Measurements from ENCODE around the gene PIGR. TPM values are rescaled to one million over a fixed set of nuclear protein-coding genes. Genes with fewer than 3 reads are reported as not detected.

The PIGR gene
- total RNA-seq, 1 experiment from 2014 or later: 1.4 TPM

DNA sequence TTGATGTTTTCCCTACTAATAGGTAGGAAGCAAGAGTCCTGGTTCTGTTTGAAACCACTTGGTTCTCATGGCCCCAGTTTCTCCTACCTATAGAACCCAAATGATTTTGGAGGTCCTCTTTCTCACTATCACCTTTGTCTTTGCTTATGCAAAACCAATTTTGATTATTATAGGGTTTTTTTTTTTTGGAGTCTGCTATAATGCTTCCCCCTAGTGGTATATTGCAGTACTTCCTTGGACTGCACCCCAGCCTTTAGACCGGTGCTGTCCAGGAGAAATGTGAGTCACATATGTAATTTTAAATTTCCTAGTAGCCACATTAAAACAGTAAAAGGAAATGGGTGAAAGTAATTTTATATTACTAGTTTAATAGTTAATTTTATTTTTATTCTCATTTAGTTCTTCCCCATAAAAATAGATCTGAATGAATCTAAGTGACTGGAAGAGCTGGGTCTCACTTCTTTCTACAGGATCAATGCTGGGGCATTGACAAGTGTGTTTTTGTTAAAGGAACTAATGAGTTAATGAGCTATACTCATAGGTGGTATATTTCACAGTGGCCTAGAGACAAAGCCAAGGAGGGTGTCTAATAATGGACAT lies 35.1 kb downstream of the PIGR start:
- DNase-seq (ENCODE audit: low spot score): peak; percentile 75

DNA sequence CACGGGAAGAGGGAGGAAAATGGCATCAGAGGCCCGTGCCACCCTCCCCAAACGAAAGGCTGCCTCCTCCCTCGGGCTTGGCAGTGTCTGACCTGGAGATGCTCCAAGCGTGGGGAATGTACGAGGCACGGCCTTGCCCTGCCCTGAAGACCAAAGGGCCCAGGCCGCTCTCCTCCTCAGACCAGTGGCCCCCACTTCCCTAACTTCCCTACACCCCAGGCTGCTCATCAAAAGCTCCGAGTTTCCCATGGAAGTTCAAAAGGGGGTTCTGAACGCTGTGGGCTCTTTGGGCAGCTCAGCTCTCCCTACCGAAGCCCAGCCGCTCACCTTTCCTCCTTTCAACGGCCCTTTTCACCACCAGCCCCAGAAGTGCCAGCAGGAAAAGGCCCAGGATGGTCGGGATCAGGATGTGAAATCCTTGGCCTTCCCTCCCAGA lies 36.4 kb downstream of the PIGR start:
- no peak for DNase-seq (ENCODE audit: low spot score)

GRCh38 chr1:206909161-206909882 lies 36.9 kb downstream of the PIGR start:
- peak; percentile 89 for DNase-seq (ENCODE audit: low spot score)

DNA sequence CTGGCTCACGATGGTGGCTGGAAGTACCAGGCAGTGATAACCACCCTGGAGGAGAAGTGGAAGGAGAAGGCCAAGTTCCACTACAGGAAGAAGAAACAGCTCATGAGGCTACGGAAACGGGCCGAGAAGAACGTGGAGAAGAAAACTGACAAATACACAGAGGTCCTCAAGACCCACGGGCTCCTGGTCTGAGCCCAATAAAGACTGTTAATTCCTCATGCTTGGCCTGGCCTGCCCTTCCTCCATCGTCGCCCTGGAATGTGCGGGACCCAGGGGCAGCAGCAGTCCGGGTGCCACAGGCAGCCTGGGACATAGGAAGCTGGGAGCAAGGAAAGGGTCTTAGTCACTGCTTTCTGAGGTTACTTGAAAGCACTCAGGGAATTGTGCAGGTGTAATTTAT lies 38.2 kb downstream of the PIGR start:
- DNase-seq (ENCODE audit: low spot score): no peak

- peak; percentile 47 for DNase-seq (ENCODE audit: low spot score)
Measured at GRCh38 chr1:206907304-206907991, 38.8 kb downstream of the PIGR start.

- no peak for DNase-seq (ENCODE audit: low spot score)
Measured at GRCh38 chr1:206905295-206906164, 40.7 kb downstream of the PIGR start.

DNA sequence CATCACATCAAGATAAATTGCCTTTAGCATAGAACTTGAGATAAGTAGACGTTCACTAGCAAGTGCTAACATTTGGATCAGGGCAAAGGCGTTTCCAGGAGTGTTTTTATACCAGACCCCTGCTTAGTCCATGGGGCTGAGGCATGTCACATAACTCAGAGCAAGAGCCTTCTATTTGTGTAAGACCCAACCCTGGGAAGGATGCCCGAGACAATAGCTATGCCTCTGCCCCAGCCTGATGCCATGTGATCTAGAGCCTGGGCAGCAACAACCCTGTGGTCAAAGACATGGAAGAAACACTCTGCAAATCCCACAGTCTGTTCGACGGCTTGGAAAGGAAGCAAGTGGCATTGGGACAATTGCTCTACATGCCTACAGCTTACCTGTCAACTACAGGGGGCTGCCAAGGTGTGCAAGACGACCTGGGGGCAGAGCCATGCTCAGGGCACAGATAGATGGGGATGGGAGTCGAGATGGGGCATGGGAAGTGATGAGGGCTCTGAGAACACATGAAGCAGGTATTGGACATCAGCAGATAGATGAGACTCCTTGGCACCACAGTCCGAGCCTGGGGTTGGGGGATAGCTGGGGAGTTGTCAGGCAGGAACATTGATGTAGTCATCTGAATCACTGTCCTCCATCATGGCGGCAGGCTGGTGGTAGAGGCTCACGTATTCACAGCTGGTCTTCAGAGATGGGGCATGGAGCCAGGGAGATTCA lies 41.7 kb downstream of the PIGR start:
- no peak for DNase-seq (ENCODE audit: low spot score)

DNA sequence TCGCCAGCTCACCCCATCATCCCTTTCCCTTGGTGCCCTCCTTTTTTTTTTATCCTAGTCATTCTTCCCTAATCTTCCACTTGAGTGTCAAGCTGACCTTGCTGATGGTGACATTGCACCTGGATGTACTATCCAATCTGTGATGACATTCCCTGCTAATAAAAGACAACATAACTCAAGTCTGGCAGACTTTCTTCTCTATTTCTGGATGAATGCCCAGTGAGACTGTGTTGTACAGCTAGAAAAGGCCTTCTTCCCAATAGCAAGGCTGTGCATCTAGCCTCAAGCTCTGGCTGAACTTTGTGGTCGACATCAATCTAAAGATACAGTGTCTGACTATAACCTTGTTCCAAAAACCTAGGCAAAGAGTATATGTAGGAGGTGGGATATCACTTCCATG lies 42.6 kb downstream of the PIGR start:
- DNase-seq (ENCODE audit: low spot score): no peak

GRCh38 chr1:206902702-206903101 lies 43.6 kb downstream of the PIGR start:
- DNase-seq (ENCODE audit: low spot score): no peak

DNA sequence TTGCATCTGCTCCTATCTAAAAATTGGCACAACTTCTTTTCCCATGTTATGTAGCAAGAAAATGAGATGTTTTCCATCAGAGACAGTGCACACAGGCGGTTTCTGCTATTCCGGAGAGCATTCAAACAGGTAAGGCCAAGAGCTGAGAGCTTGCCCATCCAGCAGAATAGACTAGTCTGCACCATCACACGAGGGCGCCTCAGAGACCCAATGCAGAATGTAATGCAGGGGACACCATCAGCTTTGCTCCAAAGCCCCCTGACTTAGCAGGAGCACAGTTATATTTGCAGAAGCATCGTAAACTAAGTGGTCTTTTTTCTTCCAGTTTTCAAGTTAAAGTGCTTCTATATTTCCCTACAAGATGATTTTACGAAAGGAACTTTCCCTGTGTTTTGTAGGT lies 44.3 kb downstream of the PIGR start:
- no peak for DNase-seq (ENCODE audit: low spot score)

DNA sequence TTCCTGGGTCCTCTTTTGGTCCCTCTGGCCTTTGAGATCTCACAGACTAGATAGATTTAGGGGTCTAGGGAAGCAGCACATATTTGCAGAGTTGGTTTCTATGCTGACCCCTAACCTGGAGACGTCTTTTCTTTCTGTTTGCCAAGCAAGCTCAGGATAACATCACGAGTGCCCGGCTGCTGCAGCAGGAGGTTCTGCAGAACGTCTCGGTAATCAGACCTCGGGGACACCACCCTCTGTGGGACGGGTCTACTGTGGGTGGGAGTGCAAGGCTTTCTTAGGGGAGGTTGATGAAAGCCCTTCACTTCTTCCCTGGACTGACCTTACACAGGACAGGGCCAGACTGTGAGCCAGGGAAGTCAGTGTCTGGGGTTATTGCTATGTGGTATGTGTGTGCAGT lies 46.1 kb downstream of the PIGR start:
- no peak for DNase-seq (ENCODE audit: low spot score)

DNA sequence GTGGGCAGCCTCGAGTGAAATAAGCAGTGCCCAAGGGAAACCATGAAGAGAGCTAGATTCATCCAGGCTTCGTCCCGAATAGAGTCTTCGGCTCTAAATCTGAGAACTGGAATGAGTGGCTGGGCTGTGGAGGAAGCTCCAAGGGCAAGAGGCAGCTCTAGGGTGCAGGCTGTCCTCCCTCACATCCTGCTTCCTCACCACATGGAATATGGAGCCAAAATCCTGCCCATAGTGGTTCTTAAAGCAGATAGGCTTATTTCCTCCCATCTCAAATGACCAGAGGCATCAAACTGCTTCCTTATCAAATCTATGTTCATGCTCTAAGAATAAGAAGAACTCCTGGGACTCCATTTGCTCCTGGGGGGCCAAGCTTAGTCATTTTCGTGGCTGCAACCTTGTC lies 46.5 kb downstream of the PIGR start:
- DNase-seq (ENCODE audit: low spot score): no peak

DNA sequence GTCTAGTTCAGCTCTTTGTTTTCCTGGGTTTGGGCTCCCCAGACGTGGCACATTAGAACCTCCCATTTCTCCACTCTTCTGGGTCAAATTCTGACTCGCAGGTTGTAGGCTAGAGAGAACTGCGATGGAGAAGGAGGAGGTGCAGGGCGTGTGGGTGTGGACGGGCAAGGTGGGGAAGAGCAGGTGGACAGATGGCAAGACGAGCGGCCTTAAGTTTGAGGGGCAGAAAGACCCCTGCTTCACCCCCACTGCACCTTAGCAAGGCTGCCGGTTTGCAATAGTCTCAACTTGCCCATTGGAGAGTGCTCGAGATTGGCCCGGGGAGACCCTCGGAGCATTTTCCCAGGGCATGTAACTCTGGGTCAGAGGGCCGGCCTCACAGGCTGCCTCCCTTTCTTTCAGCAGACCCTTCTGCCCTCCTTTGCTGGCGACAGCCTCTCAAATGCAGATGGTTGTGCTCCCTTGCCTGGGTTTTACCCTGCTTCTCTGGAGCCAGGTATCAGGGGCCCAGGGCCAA lies 47.3 kb downstream of the PIGR start:
- no peak for DNase-seq (ENCODE audit: low spot score)

DNA sequence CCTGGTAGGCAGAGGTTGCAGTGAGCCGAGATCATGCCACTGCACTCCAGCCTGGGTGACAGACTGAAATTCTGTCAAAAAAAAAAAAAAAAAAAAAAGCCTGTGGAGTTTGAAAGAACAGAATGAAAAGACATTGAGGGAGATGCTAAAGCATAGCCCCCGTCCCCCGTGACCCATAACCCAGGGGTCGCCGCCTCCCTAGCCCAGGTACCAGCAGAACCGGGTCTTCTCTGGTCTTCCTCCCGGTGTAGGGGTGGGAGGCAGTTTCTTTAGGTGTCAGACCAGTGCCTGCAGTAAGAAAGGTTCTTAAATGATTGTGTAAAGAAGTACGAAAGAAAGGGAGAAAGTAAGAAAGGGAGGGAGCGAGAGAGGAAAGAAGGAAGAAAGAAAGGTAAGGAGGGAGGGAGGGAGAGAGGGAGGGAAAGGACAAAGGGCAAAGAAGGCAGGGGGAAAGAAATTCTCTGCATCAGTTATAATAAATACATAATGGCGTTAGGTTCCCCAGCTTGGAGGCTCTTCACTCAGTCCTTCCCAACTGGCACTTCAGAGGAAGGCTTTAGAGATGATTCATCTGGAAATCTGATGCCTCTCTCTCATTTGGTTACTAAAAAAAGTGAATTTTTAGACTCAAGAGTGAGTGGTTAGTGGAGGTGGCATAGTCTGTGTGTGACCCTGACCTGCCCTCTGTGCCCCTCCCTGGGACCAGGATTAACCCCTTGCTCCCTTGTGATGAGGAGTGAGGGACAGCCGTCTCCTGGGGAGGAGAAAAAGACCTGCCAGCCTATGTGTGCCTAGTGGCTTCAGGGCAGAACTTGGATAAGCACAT lies 48.0 kb downstream of the PIGR start:
- no peak for DNase-seq (ENCODE audit: low spot score)

DNA sequence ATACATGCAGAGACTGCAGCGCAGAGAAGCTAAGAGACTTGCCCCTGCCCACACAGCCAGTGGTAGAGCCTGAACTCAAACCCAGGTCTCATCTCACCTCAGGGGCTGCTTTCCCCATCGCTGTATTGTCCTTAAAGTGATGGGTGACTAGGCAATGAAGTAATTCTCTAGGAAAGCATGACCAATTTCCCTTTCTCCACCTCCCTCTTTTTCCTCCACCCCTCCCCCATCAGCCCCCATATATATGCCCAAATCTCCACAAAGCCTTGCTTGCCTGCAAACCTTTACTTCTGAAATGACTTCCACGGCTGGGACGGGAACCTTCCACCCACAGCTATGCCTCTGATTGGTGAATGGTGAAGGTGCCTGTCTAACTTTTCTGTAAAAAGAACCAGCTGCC lies 49.1 kb downstream of the PIGR start, which contains the start of gene IL24:
TSS of gene IL24 (plus strand) at position 269 of the 400 bp plus-strand sequence. CDS start 390 bp downstream, outside the sequence.
- no peak for DNase-seq (ENCODE audit: low spot score)

DNA sequence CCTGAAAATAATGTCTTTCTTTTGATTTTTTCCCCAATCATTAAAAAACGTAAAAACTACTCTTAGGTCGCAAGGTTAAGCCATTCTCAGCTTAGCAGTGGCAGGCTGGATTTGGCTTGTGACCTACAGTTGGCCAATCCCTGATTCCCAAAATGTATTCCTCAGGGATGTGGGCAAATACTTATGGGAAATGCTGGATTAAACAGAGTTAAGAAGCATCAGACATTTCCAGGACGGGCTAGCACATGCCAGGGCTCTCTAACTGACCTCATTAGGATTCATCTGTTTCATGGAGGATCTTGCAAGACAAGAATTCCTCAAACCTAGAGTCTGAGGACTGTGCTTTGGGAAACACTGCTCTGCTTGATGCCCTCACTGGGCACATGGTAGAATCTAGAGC lies 50.0 kb downstream of the PIGR start:
- DNase-seq (ENCODE audit: low spot score): no peak

- no peak for DNase-seq (ENCODE audit: low spot score)
Measured at GRCh38 chr1:206895837-206896242, 50.4 kb downstream of the PIGR start.

- DNase-seq (ENCODE audit: low spot score): no peak
Measured at GRCh38 chr1:206895325-206895724, 50.9 kb downstream of the PIGR start.

GRCh38 chr1:206893380-206893779 lies 52.9 kb downstream of the PIGR start:
- no peak for DNase-seq (ENCODE audit: low spot score)
